ENCODE data around the gene STAC3.

- TF ChIP-seq POLR2A (IDR thresholded peaks at IDR 0.05; ENCODE audit: low read depth, low read length) (no peak), TAF1 (IDR thresholded peaks at IDR 0.05; ENCODE audit: borderline replicate concordance, low read depth, low read length) (no peak), POLR2AphosphoS5 (IDR thresholded peaks at IDR 0.05; ENCODE audit: low read depth, low read length) (no peak)
Observed at GRCh38 chr12:57240066-57240921, 10.7 kb downstream of the STAC3 start.

All from GM12892 (cell line).